HFF-Myc (cell line): Measurements from ENCODE around the gene FKBP6.
"Not testable (repeated sequence)": the region's sequence is repeated elsewhere in the genome, so short reads cannot be mapped to it uniquely, and the experiment has no call there.

Experiments
- DNase-seq: peaks from one replicate; pipeline ENCODE4 v3.0.0-alpha.2; 2011; ENCODE audit warnings: low read depth; ENCODE audit errors: extremely low read depth
- H3K4me3 ChIP-seq: replicated peaks from 2 replicates; pipeline ENCODE4 v1.5.1; 2011; ENCODE audit warnings: low read depth, mild to moderate bottlenecking, control low read depth, low read length
- CTCF ChIP-seq: IDR thresholded peaks from 2 replicates; pipeline ENCODE4 v1.5.1; 2012; ENCODE audit warnings: mild to moderate bottlenecking, low read depth, low read length, control low read depth; ENCODE audit errors: missing control alignments

Gene FKBP6

GRCh38 chr7:73376671-73377412, 48.9 kb downstream of the FKBP6 start:
- DNase-seq = no peak
- TF ChIP-seq CTCF = no peak
- no peak overlapping the region for H3K4me3 ChIP-seq

GRCh38 chr7:73377413-73378200, 49.6 kb downstream of the FKBP6 start:
- not testable (repeated sequence) for DNase-seq, H3K4me3 ChIP-seq

- no peak for TF ChIP-seq CTCF
- H3K4me3 ChIP-seq = no peak overlapping the region
- DNase-seq = no peak
Measured at GRCh38 chr7:73382934-73383503, 55.1 kb downstream of the FKBP6 start.

- TF ChIP-seq CTCF = no peak
- DNase-seq = no peak
- no peak overlapping the region for H3K4me3 ChIP-seq
Measured at GRCh38 chr7:73387221-73387828, 59.4 kb downstream of the FKBP6 start.

- no peak for TF ChIP-seq CTCF
- DNase-seq = no peak
- no peak overlapping the region for H3K4me3 ChIP-seq
Measured at GRCh38 chr7:73387908-73388414, 60.0 kb downstream of the FKBP6 start.

GRCh38 chr7:73391396-73391795, 63.4 kb downstream of the FKBP6 start:
- no peak for TF ChIP-seq CTCF
- no peak overlapping the region for H3K4me3 ChIP-seq
- DNase-seq = no peak

GRCh38 chr7:73394422-73394821, 66.5 kb downstream of the FKBP6 start:
- H3K4me3 ChIP-seq = no peak overlapping the region
- no peak for TF ChIP-seq CTCF
- no peak for DNase-seq
